ENCODE data around the gene GPR141.

DNA sequence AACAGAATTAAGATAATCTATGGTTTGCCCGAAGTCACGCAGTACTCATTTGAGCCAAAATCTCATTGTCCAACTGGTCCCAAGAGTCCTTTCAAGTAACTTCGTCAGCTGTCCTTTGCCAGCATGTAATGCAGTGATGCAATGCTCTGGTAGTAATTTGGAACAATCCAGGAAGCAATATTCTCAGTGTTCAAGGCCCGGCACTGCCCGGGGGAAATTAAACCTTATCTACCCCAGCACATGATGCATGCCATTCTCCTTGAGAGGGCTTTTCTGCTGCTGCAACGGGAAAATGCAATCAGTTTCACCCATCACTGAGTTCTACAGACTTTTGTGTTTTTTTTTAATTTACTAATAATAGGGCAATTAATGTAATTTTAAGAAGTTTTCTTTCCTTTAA lies 87.3 kb downstream of the GPR141 start:
- no peak for TF ChIP-seq EZH2 (IDR thresholded peaks at IDR 0.05; ENCODE audit: low read length, unreplicated experiment)
- TF ChIP-seq, protein P1, sequence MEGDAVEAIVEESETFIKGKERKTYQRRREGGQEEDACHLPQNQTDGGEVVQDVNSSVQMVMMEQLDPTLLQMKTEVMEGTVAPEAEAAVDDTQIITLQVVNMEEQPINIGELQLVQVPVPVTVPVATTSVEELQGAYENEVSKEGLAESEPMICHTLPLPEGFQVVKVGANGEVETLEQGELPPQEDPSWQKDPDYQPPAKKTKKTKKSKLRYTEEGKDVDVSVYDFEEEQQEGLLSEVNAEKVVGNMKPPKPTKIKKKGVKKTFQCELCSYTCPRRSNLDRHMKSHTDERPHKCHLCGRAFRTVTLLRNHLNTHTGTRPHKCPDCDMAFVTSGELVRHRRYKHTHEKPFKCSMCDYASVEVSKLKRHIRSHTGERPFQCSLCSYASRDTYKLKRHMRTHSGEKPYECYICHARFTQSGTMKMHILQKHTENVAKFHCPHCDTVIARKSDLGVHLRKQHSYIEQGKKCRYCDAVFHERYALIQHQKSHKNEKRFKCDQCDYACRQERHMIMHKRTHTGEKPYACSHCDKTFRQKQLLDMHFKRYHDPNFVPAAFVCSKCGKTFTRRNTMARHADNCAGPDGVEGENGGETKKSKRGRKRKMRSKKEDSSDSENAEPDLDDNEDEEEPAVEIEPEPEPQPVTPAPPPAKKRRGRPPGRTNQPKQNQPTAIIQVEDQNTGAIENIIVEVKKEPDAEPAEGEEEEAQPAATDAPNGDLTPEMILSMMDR (conservative IDR thresholded peaks at IDR 0.05; ENCODE audit: low read depth, low read length), result no peak
